ENCODE results near the gene SNRNP25. TPM values are rescaled to one million over a fixed set of nuclear protein-coding genes. Genes with fewer than 3 reads are reported as not detected.
A peak's percentile ranks its signal among the peaks of the same experiment; 100 is the strongest.

Gene SNRNP25
- total RNA-seq, 1 experiment from 2014 or later = 70.8 TPM

GRCh38 chr16:62968-63391 lies 9.4 kb downstream of the SNRNP25 start:
- DNase-seq (ENCODE audit: low spot score) = no peak

GRCh38 chr16:63466-63865 lies 9.8 kb downstream of the SNRNP25 start:
- DNase-seq (ENCODE audit: low spot score) = no peak

- no peak for DNase-seq (ENCODE audit: low spot score)
Observed at GRCh38 chr16:63998-64913, 10.6 kb downstream of the SNRNP25 start.

GRCh38 chr16:64914-65255 lies 11.3 kb downstream of the SNRNP25 start:
- no peak for DNase-seq (ENCODE audit: low spot score)

GRCh38 chr16:65745-66144 lies 12.1 kb downstream of the SNRNP25 start:
- DNase-seq (ENCODE audit: low spot score) = peak; percentile 60

- no peak for DNase-seq (ENCODE audit: low spot score)
Observed at GRCh38 chr16:66309-67182, 12.9 kb downstream of the SNRNP25 start.

- DNase-seq (ENCODE audit: low spot score) = no peak
Observed at GRCh38 chr16:67183-67791, 13.7 kb downstream of the SNRNP25 start.

GRCh38 chr16:67884-68789 lies 14.5 kb downstream of the SNRNP25 start:
- no peak for DNase-seq (ENCODE audit: low spot score)

GRCh38 chr16:69181-69580 lies 15.6 kb downstream of the SNRNP25 start:
- DNase-seq (ENCODE audit: low spot score) = no peak

- no peak for DNase-seq (ENCODE audit: low spot score)
Observed at GRCh38 chr16:71210-71539, 17.5 kb downstream of the SNRNP25 start.

- peak; percentile 88 for DNase-seq (ENCODE audit: low spot score)
Observed at GRCh38 chr16:71540-72401, 18.1 kb downstream of the SNRNP25 start.

- DNase-seq (ENCODE audit: low spot score) = peak; percentile 55
Observed at GRCh38 chr16:72561-73548, 19.2 kb downstream of the SNRNP25 start, which contains the start of gene RHBDF1. TSS of gene RHBDF1 (minus strand) at chr16:72631. CDS start at chr16:65015, 7,616 bp downstream.

- no peak for DNase-seq (ENCODE audit: low spot score)
Observed at GRCh38 chr16:74051-74746, 20.6 kb downstream of the SNRNP25 start.

- no peak for DNase-seq (ENCODE audit: low spot score)
Observed at GRCh38 chr16:74747-75334, 21.2 kb downstream of the SNRNP25 start.

- peak; percentile 81 for DNase-seq (ENCODE audit: low spot score)
Observed at GRCh38 chr16:75580-76501, 22.2 kb downstream of the SNRNP25 start.

GRCh38 chr16:76535-77272 lies 23.1 kb downstream of the SNRNP25 start:
- DNase-seq (ENCODE audit: low spot score) = peak; percentile 95

All from A172 (cell line).